GM12878 (cell line): ENCODE results near the gene MAPKAP1. TPM values are rescaled to one million over a fixed set of nuclear protein-coding genes. Genes with fewer than 3 reads are reported as not detected.

Experiments
- ATAC-seq: fragments of 200-7000 bp; cut with Tn5 transposase; 3 replicates; pipeline ENCODE4 v1.9.1; 2020; ENCODE audit warnings: mild to moderate bottlenecking, moderate library complexity
- BruUV-seq: library from RNA; stranded (reverse); fragments of 400-500 nt; replicated peaks from 2 replicates; lab custom pipeline; 2021; lab: Mats Ljungman, UMichigan
- CTCF ChIA-PET: fragments of 300-600 bp; sonication (Branson Sonifier 250); formaldehyde crosslinking; extraction: SDS; loops from one replicate; lab custom pipeline; 2021; ENCODE audit warnings: inconsistent platforms; lab: Yijun Ruan, JAX
- POLR2A ChIA-PET: fragments of 350-600 bp; formaldehyde crosslinking; extraction: SDS; loops from one replicate; lab custom pipeline; 2021; ENCODE audit warnings: inconsistent platforms; lab: Charles Lee
- RAD21 ChIA-PET: fragments of 300-600 bp; sonication (Branson Sonifier 250); formaldehyde crosslinking; loops from one replicate; lab custom pipeline; 2023; ENCODE audit warnings: antibody characterized with exemption; ENCODE audit not compliant: unreplicated experiment; lab: Charles Lee
- SMC1A ChIA-PET: fragments of 300-600 bp; sonication (Branson Sonifier 250); formaldehyde crosslinking; loops from one replicate; lab custom pipeline; 2023; ENCODE audit not compliant: unreplicated experiment, uncharacterized antibody; lab: Charles Lee
- DNase-seq: peaks from one replicate; pipeline ENCODE4 v3.0.0-alpha.2; 2011; ENCODE audit warnings: low read depth, low spot score
- FAIRE-seq: peaks from 3 replicates; lab custom pipeline; 2011; peaks lifted over from hg19 to GRCh38; lab: Jason Lieb, UNC
- H2AFZ ChIP-seq: 2 replicates; pipeline ENCODE4 v1.6.0; 2011; ENCODE audit warnings: low read depth, low read length, control low read depth; ENCODE audit not compliant: control insufficient read depth
- H3K27ac ChIP-seq: 2 replicates; pipeline ENCODE4 v1.5.1; 2011; ENCODE audit warnings: control low read depth; ENCODE audit not compliant: control insufficient read depth, insufficient read depth
- H3K27me3 ChIP-seq, 2 experiments: replicated peaks in 1 of 2; 2 replicates each; pipeline versions ENCODE4 v1.6.0 to v1.6.1; 2011; ENCODE audit warnings: low read length in 1 of 2; ENCODE audit not compliant: control insufficient read depth in 2 of 2, insufficient read depth in 2 of 2
- H3K36me3 ChIP-seq, 2 experiments: 2 replicates each; pipeline ENCODE4 v1.5.1; 2011; ENCODE audit warnings: low read length in 1 of 2; ENCODE audit not compliant: control insufficient read depth in 2 of 2, insufficient read depth in 2 of 2
- H3K4me1 ChIP-seq: 2 replicates; pipeline ENCODE4 v1.6.1; 2011; ENCODE audit warnings: mild to moderate bottlenecking, low read length, moderate library complexity, mixed read lengths; ENCODE audit not compliant: control insufficient read depth, insufficient read depth
- H3K4me2 ChIP-seq: 2 replicates; pipeline ENCODE4 v1.6.0; 2011; ENCODE audit warnings: control low read depth; ENCODE audit not compliant: control insufficient read depth, insufficient read depth
- H3K4me3 ChIP-seq: fragments of 200-600 bp; sonication (generic); 2 replicates; pipeline ENCODE4 v1.5.1; 2016
- H3K79me2 ChIP-seq: 2 replicates; pipeline ENCODE4 v1.6.0; 2011; ENCODE audit warnings: low read length; ENCODE audit not compliant: control insufficient read depth, insufficient read depth
- H3K9ac ChIP-seq: 2 replicates; pipeline ENCODE4 v1.8.0; 2011; ENCODE audit warnings: low read length, control low read depth, mixed read lengths; ENCODE audit not compliant: control insufficient read depth, insufficient read depth
- H3K9me3 ChIP-seq: replicated peaks from 3 replicates; pipeline ENCODE4 v1.5.1; 2011; ENCODE audit warnings: mild to moderate bottlenecking, low read length; ENCODE audit not compliant: control insufficient read depth, insufficient read depth
- H4K20me1 ChIP-seq: 2 replicates; pipeline ENCODE4 v1.6.0; 2011; ENCODE audit not compliant: control insufficient read depth, insufficient read depth
- JUND ChIP-seq: IDR thresholded peaks from 2 replicates; pipeline ENCODE4 v1.6.1; 2012; ENCODE audit warnings: low read depth, mild to moderate bottlenecking, low read length, improper control_type of control experiment, moderate library complexity
- KLF5 ChIP-seq: fragments of 450-650 bp; IDR thresholded peaks from 2 replicates; pipeline ENCODE4 v1.6.1; 2014; ENCODE audit warnings: mild to moderate bottlenecking; ENCODE audit not compliant: partially characterized antibody
- MEF2A ChIP-seq: IDR thresholded peaks from 2 replicates; pipeline ENCODE4 v1.6.1; 2011; ENCODE audit warnings: low read depth, mild to moderate bottlenecking, low read length, moderate library complexity; ENCODE audit not compliant: insufficient read depth
- SMC3 ChIP-seq: IDR thresholded peaks from 2 replicates; pipeline ENCODE4 v1.6.1; 2011; ENCODE audit warnings: low read length, improper control_type of control experiment, borderline replicate concordance
- TBL1XR1 ChIP-seq: IDR thresholded peaks from 2 replicates; pipeline ENCODE4 v1.6.1; 2012; ENCODE audit warnings: low read depth, low read length, improper control_type of control experiment
- WGBS: methylation state at CpG from one replicate; pipeline ENCODE4 v1.1.6; 2016; ENCODE audit warnings: low lambda C conversion rate; ENCODE audit not compliant: insufficient replicate concordance, insufficient coverage; ENCODE audit errors: missing lambda C conversion rate; 5-methylcytosine and 5-hydroxymethylcytosine counted together
- in situ Hi-C: fragments of 300-500 bp; cut with MboI; formaldehyde crosslinking; loops from 9 replicates; pipeline ENCODE4 v1.14.3; 2018; ENCODE audit warnings: mixed read lengths
- intact Hi-C: fragments of 100-400 bp; cut with micrococcal nuclease; formaldehyde crosslinking; loops from one replicate; pipeline ENCODE4 v1.14.2; 2022; ENCODE audit not compliant: unreplicated experiment
- polyA plus RNA-seq, 11 experiments: library from polyadenylated mRNA; depleted of rRNA in 4 of 11; unstranded in 6 of 11; stranded (reverse) in 5 of 11; fragments of >200 nt; fragmentation: Nextera tagmentation in 4 of 11; fragmentation: Illumina TruSeq in 1 of 11; extraction: Ambion mirVana in 4 of 11; extraction: Trizol in 1 of 11; gene quantifications; 1 replicate in 1 of 11; 2 replicates in 10 of 11; pipeline versions ENCODE4 v1.2.1 to v1.2.3, GENCODE V29; 2011 to 2016; ENCODE audit warnings: inconsistent platforms in 2 of 11, missing spikeins in 2 of 11, low read depth in 1 of 11
- total RNA-seq, 4 experiments: library from RNA; depleted of rRNA in 3 of 4; stranded (reverse); fragments of >200 nt in 3 of 4; fragmentation: Illumina TruSeq in 1 of 4; extraction: Trizol in 1 of 4; gene quantifications; 2 replicates each; pipeline versions ENCODE4 v1.2.1 to v1.2.3, GENCODE V29; 2013 to 2021
- TF ChIP-seq, protein P1 (sequence below): fragments of 150-350 bp; IDR thresholded peaks from 2 replicates; pipeline ENCODE4 v1.6.1; 2016; ENCODE audit warnings: low read depth, low read length

Gene MAPKAP1
- total and polyA plus RNA-seq, 10 of the 15 experiments (the other 5 are each of a cell fraction or from before 2014, with no cell fraction given), result 5.1 to 188 (median 105) TPM

DNA sequence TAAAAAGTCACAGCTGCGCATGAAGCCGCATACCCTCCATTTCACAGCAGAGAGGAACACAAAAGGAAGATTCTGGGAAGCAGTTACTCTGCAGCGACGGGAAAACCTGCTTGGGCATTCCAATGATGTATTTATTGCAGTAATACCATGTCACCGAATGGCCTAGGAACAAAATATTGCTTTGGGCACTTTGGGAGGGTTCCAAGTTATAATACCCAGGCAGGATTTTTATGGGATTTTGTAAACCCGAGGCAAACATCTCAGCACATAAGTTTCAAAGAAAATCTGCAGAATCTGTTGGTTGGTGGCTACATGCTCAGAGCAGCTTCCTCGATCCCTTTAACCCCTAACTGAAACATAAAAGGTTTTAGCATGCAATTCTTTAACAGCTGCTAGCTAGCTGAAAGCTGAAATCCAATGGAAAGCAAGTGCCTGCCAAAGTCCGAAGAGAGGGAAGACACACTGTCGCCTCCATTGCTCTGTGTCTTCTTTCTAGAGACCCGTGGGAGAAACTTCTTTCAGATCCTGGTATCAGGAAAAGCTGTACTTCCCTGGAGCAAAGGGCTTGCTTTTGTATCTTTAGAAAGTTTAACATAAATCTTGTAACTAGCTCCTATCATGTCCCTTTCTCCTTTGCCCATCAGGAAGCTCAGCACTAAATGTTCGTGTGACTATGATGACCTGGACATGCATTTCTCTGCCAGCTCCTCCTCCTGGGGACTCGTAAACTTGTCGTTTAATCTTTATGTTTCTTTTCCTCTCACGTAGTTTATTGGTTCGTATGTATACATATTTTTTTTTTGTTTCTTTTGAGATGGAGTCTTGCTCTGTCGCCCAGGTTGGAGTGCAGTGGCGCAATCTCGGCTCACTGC lies 195.0 kb downstream of the MAPKAP1 start:
- ChIA-PET CTCF (interaction anchor here (1.3 kb wide), 1 partner anchor 44 kb away, joined by 3 read pairs; no protein-coding TSS in a partner anchor), RAD21 (interaction anchor here (1.5 to 2.4 kb wide), 2 partner anchors 16 to 19 kb away, joined by 4 to 23 read pairs; no protein-coding TSS in a partner anchor), SMC1A (interaction anchor here (0.9 to 5.4 kb wide), 7 partner anchors 14 to 64 kb away, joined by 3 to 88 read pairs (median 7); no protein-coding TSS in a partner anchor), POLR2A (interaction anchor here (1.2 kb wide), 1 partner anchor 49 kb away, joined by 3 read pairs; no protein-coding TSS in a partner anchor)
- peaks cover 3 to 4% of the 10 kb centered on the region in 2 experiments for H3K36me3 ChIP-seq
- intact Hi-C loops, result no loop called here
- H4K20me1 ChIP-seq, result no peaks in the 10 kb centered on the region
- H2AFZ ChIP-seq, result no peak overlapping the region
- no peak overlapping the region for H3K4me3 ChIP-seq
- FAIRE-seq, result no peak
- no TSS peak for BruUV-seq
- no peak overlapping the region for H3K27ac ChIP-seq
- peaks cover 15% of the 10 kb centered on the region for H3K4me1 ChIP-seq
- TF ChIP-seq TBL1XR1 (no peak), MEF2A (no peak), SMC3 (no peak), KLF5 (no peak), JUND (no peak)
- TF ChIP-seq, protein P1, sequence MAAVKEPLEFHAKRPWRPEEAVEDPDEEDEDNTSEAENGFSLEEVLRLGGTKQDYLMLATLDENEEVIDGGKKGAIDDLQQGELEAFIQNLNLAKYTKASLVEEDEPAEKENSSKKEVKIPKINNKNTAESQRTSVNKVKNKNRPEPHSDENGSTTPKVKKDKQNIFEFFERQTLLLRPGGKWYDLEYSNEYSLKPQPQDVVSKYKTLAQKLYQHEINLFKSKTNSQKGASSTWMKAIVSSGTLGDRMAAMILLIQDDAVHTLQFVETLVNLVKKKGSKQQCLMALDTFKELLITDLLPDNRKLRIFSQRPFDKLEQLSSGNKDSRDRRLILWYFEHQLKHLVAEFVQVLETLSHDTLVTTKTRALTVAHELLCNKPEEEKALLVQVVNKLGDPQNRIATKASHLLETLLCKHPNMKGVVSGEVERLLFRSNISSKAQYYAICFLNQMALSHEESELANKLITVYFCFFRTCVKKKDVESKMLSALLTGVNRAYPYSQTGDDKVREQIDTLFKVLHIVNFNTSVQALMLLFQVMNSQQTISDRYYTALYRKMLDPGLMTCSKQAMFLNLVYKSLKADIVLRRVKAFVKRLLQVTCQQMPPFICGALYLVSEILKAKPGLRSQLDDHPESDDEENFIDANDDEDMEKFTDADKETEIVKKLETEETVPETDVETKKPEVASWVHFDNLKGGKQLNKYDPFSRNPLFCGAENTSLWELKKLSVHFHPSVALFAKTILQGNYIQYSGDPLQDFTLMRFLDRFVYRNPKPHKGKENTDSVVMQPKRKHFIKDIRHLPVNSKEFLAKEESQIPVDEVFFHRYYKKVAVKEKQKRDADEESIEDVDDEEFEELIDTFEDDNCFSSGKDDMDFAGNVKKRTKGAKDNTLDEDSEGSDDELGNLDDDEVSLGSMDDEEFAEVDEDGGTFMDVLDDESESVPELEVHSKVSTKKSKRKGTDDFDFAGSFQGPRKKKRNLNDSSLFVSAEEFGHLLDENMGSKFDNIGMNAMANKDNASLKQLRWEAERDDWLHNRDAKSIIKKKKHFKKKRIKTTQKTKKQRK, result no peak
- TF ChIP-seq, all 136 proteins: peak for 0
- Histone ChIP-seq H3K27me3 (no peaks in the 10 kb centered on the region), H3K9me3 (no peaks in the 10 kb centered on the region), H3K4me2 (no peak overlapping the region), H3K79me2 (peaks cover 7% of the 10 kb centered on the region), H3K9ac (no peak overlapping the region)
- DNase-seq (no peak), ATAC-seq (no peak)
- in situ Hi-C loops, result no loop called here
- 95% methylated on average over 18 of the region's 18 CpGs for WGBS
